CD4-positive, alpha-beta T cell (primary cell): ENCODE results near the gene VAV2. TPM values are rescaled to one million over a fixed set of nuclear protein-coding genes. Genes with fewer than 3 reads are reported as not detected.

Source experiments
- ATAC-seq: fragments of 200-7000 bp; cut with Tn5 transposase; one replicate; pipeline ENCODE4 v1.10.0; 2022; ENCODE audit warnings: mild to moderate bottlenecking; ENCODE audit not compliant: poor library complexity
- CTCF ChIA-PET: fragments of 350-600 bp; sonication (Branson Sonifier 250); formaldehyde crosslinking; loops from one replicate; lab custom pipeline; 2021; ENCODE audit warnings: antibody characterized with exemption, inconsistent platforms; lab: Charles Lee
- POLR2A ChIA-PET: fragments of 350-600 bp; sonication (Branson Sonifier 250); formaldehyde crosslinking; loops from one replicate; lab custom pipeline; 2021; ENCODE audit warnings: antibody characterized with exemption, inconsistent platforms; lab: Charles Lee
- DNase-seq, 14 experiments: peaks; one replicate each; pipeline ENCODE4 v3.0.0-alpha.2; 2013 to 2020; ENCODE audit warnings: mixed read lengths in 2 of 14
- H3K27ac ChIP-seq, 2 donors: one replicate each; pipeline versions ENCODE4 v1.5.1 to v1.7.0; 2013; ENCODE audit warnings: low read length in 2 of 2, low read depth in 1 of 2, mild to moderate bottlenecking in 1 of 2
- H3K27me3 ChIP-seq, 2 experiments: 1 replicate in 1 of 2; 2 replicates in 1 of 2; pipeline versions ENCODE4 v1.6.1 to v1.7.0; 2013; ENCODE audit warnings: low read length in 2 of 2, control low read depth in 1 of 2, mild to moderate bottlenecking in 1 of 2, moderate library complexity in 1 of 2; ENCODE audit not compliant: insufficient read depth in 2 of 2, control insufficient read depth in 1 of 2
- H3K36me3 ChIP-seq: one replicate; pipeline ENCODE4 v1.6.1; 2013; ENCODE audit warnings: low read length, control low read depth; ENCODE audit not compliant: insufficient read depth
- H3K4me1 ChIP-seq: one replicate; pipeline ENCODE4 v1.6.1; 2013; ENCODE audit warnings: low read length, control low read depth; ENCODE audit not compliant: insufficient read depth
- H3K4me3 ChIP-seq: one replicate; pipeline ENCODE4 v1.5.1; 2013; ENCODE audit warnings: mild to moderate bottlenecking, low read length, moderate library complexity
- H3K9me3 ChIP-seq, 2 experiments: 1 replicate in 1 of 2; 2 replicates in 1 of 2; pipeline versions ENCODE4 v1.6.1 to v1.7.0; 2013; ENCODE audit warnings: low read length in 2 of 2, mild to moderate bottlenecking in 2 of 2, control low read depth in 1 of 2, moderate library complexity in 1 of 2; ENCODE audit not compliant: control insufficient read depth in 1 of 2, insufficient read depth in 1 of 2
- H3K27ac Mint-ChIP-seq: one replicate; pipeline ENCODE4 v1.8.0; 2020; ENCODE audit warnings: mixed read lengths
- H3K27me3 Mint-ChIP-seq: one replicate; pipeline ENCODE4 v1.8.0; 2021; ENCODE audit warnings: mixed read lengths
- H3K36me3 Mint-ChIP-seq: one replicate; pipeline ENCODE4 v1.8.0; 2021; ENCODE audit warnings: low read depth, mixed read lengths
- H3K4me1 Mint-ChIP-seq: one replicate; pipeline ENCODE4 v1.8.0; 2021; ENCODE audit warnings: low read depth, mixed read lengths
- H3K4me3 Mint-ChIP-seq: one replicate; pipeline ENCODE4 v1.8.0; 2020; ENCODE audit warnings: mild to moderate bottlenecking, mixed read lengths
- H3K9me3 Mint-ChIP-seq: one replicate; pipeline ENCODE4 v1.8.0; 2020; ENCODE audit warnings: mixed read lengths
- CTCF ChIP-seq: fragments of 200-600 bp; IDR thresholded peaks from one replicate; pipeline ENCODE4 v1.8.0; 2022; ENCODE audit warnings: antibody characterized with exemption, mild to moderate bottlenecking
- intact Hi-C, 2 experiments: fragments of 100-400 bp; cut with DNase I in 1 of 2; cut with micrococcal nuclease in 1 of 2; formaldehyde crosslinking; loops; one replicate each; pipeline versions ENCODE4 v1.15.1 to v1.9.0; 2023 to 2025; cut with DNase I, micrococcal nuclease
- total RNA-seq, 174 experiments: library from RNA in 2 of 174; stranded (reverse) in 2 of 174; gene quantifications; one replicate each; pipeline ENCODE4 v1.2.3 and lab custom pipeline; 2021 to 2026

Gene VAV2
- total RNA-seq, 2 experiments from 2014 or later, result 1.6 to 1.7 TPM

- H3K36me3 Mint-ChIP-seq, result no peaks in the 10 kb centered on the region
- Histone ChIP-seq H3K4me1 (no peaks in the 10 kb centered on the region), H3K27me3 (no peaks in the 10 kb centered on the region), H3K36me3 (no peaks in the 10 kb centered on the region), H3K27ac (no peak overlapping the region), H3K9me3 (no peaks in the 10 kb centered on the region), H3K4me3 (no peak overlapping the region)
- no peaks in the 10 kb centered on the region for H3K4me1 Mint-ChIP-seq
- H3K4me3 Mint-ChIP-seq, result no peak overlapping the region
- no peak overlapping the region for H3K27ac Mint-ChIP-seq
- POLR2A ChIA-PET, result no interaction called here
- ATAC-seq (no peak), DNase-seq (no peak)
- intact Hi-C loops, result no loop called here
- H3K9me3 Mint-ChIP-seq, result no peaks in the 10 kb centered on the region
- no peaks in the 10 kb centered on the region for H3K27me3 Mint-ChIP-seq
- CTCF ChIA-PET, result no interaction called here
- TF ChIP-seq CTCF, result no peak
These were observed 99.8 kb downstream of the VAV2 start for GRCh38 chr9:133892193-133892920.

- H3K27me3 Mint-ChIP-seq, result no peaks in the 10 kb centered on the region
- H3K27ac ChIP-seq, result no peak overlapping the region
- intact Hi-C loops, result no loop called here
- H3K36me3 ChIP-seq, result no peaks in the 10 kb centered on the region
- H3K4me3 Mint-ChIP-seq, result no peak overlapping the region
- ChIA-PET POLR2A (no interaction called here), CTCF (no interaction called here)
- no peak for TF ChIP-seq CTCF
- H3K4me3 ChIP-seq, result no peak overlapping the region
- no peaks in the 10 kb centered on the region for H3K27me3 ChIP-seq
- H3K9me3 ChIP-seq, result no peaks in the 10 kb centered on the region
- H3K27ac Mint-ChIP-seq, result no peak overlapping the region
- no peaks in the 10 kb centered on the region for H3K4me1 Mint-ChIP-seq
- no peaks in the 10 kb centered on the region for H3K36me3 Mint-ChIP-seq
- DNase-seq (no peak), ATAC-seq (no peak)
- H3K9me3 Mint-ChIP-seq, result no peaks in the 10 kb centered on the region
- no peaks in the 10 kb centered on the region for H3K4me1 ChIP-seq
These were observed 100.4 kb downstream of the VAV2 start for GRCh38 chr9:133891741-133892140.

- H3K4me3 Mint-ChIP-seq, result no peak overlapping the region
- no peaks in the 10 kb centered on the region for H3K4me1 Mint-ChIP-seq
- intact Hi-C loops, result no loop called here
These were observed 101.5 kb downstream of the VAV2 start for GRCh38 chr9:133890583-133890982.

More at GRCh38 chr9:133890583-133890982, 101.5 kb downstream of the VAV2 start:
- ATAC-seq (no peak), DNase-seq (no peak)
- H3K27me3 ChIP-seq, result no peaks in the 10 kb centered on the region
- H3K9me3 Mint-ChIP-seq, result no peaks in the 10 kb centered on the region
- ChIA-PET POLR2A (no interaction called here), CTCF (no interaction called here)
- no peak overlapping the region for H3K27ac Mint-ChIP-seq
- no peak overlapping the region for H3K27ac ChIP-seq
- H3K36me3 ChIP-seq, result no peaks in the 10 kb centered on the region
- H3K36me3 Mint-ChIP-seq, result no peaks in the 10 kb centered on the region
- H3K27me3 Mint-ChIP-seq, result no peaks in the 10 kb centered on the region
- no peaks in the 10 kb centered on the region for H3K4me1 ChIP-seq
- H3K4me3 ChIP-seq, result no peak overlapping the region
- H3K9me3 ChIP-seq, result no peaks in the 10 kb centered on the region
- no peak for TF ChIP-seq CTCF
